Stimulated activated CD8-positive, alpha-beta memory T cell treated with anti-CD3 and anti-CD28 coated beads, Interleukin-12 subunit alpha, Interleukin-12 subunit beta, amount 100 ng/mL, for 1 hour (primary cell): ENCODE data around the gene SEMA4C.

Experiments
- DNase-seq: peaks from one replicate; pipeline ENCODE4 v3.0.0-alpha.2; 2020; ENCODE audit warnings: low read depth

The SEMA4C gene, protein sequence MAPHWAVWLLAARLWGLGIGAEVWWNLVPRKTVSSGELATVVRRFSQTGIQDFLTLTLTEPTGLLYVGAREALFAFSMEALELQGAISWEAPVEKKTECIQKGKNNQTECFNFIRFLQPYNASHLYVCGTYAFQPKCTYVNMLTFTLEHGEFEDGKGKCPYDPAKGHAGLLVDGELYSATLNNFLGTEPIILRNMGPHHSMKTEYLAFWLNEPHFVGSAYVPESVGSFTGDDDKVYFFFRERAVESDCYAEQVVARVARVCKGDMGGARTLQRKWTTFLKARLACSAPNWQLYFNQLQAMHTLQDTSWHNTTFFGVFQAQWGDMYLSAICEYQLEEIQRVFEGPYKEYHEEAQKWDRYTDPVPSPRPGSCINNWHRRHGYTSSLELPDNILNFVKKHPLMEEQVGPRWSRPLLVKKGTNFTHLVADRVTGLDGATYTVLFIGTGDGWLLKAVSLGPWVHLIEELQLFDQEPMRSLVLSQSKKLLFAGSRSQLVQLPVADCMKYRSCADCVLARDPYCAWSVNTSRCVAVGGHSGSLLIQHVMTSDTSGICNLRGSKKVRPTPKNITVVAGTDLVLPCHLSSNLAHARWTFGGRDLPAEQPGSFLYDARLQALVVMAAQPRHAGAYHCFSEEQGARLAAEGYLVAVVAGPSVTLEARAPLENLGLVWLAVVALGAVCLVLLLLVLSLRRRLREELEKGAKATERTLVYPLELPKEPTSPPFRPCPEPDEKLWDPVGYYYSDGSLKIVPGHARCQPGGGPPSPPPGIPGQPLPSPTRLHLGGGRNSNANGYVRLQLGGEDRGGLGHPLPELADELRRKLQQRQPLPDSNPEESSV

DNA sequence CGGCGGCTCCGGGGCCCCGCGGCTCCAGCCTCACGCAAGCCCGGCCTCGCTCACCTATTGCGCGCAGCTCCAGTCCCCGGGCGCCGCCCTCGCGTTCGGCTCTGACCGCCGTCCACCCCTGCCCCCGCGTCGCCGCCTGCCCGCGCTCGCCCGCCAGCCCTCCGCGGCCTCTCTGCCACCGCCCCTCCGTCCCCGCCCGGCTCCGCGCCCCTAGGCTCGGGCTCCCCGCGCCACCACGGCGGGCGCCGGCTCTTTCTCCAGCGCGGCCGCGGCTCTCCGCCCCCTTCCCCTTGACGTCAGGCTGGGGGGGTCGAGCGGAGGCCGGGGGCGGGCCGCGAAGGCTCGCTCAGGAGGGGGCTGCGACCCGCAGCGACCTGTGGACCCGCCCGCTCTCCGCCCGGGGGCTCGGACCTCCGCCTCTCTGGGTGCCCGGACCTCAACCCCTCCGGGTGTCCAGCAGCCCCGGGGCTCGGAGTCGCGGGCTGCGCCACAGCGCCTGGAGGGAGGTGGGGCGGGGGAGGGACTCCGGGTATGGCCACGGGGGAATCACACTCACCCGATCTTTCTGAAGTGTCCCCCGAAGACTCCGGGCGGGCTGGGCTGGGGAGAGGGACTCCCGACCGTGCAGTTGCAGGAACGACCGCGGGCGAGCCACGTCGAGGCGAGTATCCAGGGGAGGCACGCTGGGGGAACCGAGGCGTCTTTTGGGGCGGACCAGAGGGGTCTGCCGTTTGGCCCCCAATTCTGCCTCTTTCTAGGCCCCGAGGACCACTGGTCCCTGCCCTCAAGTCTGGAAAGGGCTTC is at the start of gene SEMA4C:
Gene SEMA4C, minus strand, starts transcription at position 259 of the 804 bp plus-strand sequence. CDS start 2,194 bp downstream, outside the sequence.
- no peak for DNase-seq

DNA sequence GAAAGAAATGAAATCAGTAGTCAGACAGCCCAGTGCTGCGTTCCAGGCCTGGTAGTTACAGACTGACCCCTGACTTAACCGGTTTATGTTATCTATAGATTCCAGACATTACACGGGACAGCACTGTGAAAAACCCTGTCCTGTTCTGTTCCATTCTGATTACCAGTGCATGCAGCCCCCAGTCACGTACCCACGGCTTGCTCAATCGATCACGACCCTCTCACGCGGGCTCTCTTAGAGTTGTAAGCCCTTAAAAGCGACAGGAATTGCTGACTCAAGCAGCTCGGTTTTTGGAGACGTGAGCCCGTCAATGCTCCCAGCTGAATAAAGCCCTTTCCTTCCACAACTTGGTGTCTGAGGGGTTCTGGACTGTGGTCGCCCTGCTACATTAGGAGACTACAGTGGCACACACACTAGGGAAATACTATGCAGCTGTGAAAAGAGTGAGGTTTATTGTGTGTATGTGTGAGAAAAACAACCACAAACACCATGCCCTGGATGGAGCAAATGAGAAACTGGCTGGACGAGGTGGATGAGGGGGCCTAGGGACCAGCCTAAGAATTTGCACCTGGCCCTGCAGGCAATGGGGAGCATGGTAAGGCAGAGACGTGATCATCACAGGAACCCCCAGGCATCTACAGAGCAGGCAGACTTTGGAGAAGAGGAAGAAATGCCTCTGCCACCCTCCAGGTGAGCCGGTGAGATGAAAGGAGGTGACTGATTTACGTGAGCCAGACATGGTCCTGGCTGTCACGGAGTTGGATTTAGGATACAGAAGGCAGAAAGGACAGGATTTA is 49.1 kb upstream of the SEMA4C start:
- DNase-seq = no peak

DNA sequence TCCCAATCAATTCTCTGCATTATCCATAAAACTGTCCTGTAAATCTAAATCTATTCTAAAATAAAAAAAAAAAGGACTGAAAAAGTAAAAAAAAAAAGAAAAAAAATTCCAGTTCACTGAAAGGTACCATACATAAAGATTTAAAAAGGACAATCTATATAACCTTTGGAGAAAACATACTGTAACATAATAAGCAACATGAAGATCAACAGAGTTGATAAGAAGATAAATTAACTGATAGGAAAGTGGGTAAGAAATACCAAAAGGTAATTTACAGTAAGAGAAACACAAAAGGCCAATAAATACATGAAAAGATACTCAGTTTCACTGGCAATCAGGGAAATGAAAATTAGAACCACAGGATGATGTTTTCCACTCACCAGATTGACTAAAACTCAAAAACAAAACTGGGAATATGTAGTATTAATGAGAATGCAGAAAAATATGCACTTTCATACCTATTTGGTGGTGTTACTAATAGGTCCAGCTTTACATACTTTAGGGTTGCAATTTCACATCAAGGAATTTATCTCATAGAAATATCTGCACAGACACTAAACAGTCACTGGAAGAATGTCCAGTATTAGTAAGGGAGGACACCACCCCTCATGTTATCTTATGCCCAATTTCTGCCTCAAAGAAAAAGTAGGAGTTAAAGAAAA is 48.3 kb upstream of the SEMA4C start:
- no peak for DNase-seq

DNA sequence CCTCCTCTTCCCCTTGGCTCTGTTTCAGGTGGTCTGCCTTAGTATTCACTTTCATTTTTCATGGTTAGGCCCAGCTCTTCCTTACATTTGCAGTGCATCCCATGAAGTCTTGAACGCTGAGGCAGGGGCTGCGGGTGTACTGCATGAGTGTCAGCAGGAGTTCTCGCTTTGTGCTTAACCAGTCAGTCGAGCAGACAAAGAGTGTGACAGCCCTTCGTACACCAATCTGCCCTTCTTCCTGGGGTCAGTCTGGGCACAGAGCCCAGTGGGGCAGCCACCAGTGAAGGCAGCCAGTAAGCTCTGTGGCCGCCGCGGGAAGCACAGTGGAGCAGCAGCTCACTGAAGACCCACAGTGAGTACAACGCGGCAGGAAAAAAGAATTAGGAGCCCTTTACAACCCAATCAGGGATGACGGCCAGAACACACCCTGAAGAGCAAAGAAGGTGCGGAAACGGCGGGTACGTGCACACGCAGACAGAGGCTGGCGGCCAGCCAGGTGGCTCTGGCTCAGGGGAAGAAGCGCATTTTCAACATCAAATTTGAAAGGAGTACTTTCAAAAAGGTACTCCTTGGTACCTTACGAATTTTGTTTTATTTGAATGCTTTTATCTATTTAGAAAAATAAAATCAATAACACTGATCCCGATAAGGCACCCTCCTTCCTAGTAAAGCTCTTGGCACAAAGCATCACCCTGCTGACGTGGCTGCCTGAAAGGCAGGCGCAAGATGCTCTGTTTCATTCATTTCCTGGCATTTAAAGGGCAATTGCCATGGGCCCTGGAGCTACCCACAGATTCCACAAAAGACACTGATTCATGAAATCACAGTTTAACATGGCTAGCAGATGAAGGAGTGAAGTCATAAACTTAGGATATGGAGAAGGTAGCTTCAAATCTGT is 47.0 kb upstream of the SEMA4C start:
- DNase-seq = no peak

DNA sequence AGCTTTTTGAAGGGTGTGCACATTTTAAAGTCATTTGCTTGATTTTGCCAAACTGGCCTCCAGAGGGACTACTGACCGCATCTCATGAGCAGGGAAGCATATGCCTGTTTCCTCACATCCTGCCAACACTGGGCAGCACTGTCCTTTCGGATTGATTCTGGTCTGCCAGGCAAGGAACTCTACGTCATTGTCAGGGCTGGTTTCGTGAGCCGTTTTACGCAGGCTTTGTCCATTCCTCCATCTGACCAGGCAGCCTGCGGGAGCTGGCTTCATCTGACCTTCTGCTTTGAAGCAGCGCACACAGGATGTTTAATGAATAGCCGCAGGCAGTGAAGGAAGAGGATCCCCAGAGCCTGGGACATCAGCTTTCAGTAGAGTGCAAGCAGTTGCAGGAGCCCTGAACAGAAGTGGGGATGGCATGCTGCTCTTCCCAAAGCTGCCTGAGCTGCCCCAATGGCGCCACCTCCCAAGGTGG is 46.3 kb upstream of the SEMA4C start:
- DNase-seq = no peak

DNA sequence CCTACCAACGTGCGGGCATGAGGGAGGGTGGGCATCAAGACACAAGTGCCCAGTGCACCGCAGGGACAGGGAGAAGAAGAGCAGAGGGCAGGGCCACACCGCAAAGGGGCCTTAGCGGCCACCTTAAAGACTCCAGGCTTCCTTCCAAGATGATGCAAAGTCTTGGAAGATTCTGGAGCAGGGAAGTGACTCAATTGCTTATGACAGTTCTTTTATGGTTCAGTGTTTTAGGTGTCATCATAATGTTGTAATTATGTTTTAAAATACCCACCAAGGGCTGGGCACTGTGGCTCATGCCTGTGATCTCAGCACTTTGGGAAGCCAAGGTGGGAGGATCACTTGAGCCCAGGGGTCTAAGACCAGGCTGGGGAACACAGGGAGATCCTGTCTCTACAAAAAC is 44.5 kb upstream of the SEMA4C start:
- DNase-seq = no peak

DNA sequence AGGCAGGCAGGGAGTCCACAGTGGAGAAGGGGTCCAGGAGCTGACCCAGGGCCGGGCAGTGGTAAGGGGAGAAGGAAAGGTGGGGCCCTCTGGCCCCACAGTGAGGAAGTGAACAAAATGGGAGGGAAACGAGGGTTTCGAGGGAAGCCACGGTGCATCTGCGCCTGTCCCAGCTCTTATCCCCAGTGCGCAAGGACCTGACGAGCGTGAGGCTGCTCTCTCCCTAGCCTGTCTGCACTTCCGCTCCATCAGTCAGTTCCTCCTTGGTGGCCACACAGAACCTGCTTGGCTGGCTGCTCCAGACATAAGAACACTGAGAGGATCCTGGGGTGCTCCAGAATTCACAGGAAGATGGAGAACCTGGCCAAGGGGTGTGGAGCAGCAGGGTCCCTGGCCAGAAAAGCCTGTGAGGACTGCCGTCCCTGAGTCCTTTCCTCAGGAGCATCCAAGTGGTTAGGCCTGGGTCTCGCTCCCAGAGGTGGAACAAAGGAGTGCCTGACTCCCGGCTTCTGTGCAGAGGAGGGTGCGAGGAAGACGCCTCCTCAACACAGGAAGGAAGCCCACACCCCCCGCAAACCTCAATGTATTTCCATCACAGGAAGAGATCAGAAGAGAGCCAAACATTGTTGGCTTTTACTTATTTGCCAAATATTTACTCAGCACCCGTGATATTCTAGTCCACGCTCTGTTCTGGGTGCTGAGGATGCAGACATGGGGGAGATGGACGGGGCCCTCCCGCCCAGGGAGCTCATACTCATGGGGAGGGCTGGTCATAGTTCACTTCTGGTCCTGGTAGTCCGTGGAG is 43.7 kb upstream of the SEMA4C start:
- DNase-seq = peak; percentile 37

DNA sequence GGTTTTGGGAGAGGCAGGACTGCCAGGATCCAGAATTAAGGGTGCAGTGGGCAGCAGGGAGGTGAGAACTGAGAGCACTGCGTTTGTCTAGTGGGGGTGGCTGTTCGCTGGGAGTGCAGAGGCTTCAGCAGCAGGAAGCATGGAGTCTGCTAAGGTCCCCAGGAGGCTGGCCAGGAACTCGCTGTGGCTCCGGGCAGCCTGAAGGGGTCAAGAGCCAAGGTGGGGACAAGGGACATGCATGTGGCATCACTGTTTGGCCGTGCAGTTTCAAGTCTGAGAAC is 43.2 kb upstream of the SEMA4C start:
- no peak for DNase-seq

DNA sequence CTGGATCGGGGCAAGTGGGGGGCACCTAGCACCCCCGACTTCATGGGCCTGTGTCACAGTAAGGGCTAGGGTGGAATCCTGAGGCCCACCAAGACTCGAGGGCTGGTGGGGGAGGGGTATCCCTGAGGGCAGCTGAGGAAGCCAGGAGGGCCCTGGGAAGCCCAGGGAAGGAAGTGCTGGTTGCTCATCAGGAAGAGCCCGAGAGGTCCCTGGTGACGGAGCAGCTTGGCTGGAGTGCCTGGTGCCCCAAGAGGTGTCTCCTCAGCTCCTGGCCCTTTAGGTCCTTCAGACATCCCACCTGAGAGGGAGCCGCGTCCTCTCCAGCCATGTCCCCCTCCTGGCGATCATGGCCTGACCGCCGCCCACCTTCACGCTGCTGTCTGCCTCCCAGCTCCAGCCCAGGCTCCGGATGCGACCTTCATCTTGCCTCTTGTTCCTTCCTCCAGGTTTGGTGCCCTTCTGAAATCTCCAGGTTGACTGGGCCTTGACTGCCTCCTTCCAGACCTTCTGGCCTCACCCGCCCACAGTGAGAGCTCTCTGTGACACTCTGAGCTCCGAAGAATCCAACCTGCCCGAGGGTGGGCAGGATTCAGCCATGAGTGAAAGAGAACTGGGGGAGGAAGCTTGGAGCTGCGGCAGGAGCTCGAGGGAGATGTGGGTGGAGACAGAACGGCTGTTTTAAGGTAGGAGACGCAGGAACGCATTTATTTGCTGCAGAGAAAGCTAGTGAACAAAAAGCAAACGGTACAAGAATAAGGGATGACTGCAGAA is 42.7 kb upstream of the SEMA4C start:
- DNase-seq = no peak

DNA sequence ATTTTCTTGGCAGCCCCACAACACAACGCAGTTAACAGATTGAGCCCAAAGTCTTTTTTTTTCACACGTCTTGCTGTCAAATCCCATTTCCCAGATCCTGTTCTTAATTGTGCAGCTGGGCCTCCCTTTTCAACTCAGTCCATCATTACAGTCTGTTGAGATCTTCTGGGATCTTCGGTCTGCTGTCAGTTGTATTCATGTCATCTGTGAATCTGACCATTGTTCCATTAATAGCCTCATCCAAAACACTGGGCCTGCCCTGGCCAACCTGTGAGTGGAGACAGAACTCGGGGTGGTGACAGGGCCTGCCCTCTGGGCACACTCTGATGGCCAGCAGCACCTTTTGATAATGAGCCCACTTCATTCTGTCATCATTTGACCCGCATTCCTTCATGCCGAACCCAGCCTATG is 39.7 kb upstream of the SEMA4C start:
- DNase-seq = no peak

DNA sequence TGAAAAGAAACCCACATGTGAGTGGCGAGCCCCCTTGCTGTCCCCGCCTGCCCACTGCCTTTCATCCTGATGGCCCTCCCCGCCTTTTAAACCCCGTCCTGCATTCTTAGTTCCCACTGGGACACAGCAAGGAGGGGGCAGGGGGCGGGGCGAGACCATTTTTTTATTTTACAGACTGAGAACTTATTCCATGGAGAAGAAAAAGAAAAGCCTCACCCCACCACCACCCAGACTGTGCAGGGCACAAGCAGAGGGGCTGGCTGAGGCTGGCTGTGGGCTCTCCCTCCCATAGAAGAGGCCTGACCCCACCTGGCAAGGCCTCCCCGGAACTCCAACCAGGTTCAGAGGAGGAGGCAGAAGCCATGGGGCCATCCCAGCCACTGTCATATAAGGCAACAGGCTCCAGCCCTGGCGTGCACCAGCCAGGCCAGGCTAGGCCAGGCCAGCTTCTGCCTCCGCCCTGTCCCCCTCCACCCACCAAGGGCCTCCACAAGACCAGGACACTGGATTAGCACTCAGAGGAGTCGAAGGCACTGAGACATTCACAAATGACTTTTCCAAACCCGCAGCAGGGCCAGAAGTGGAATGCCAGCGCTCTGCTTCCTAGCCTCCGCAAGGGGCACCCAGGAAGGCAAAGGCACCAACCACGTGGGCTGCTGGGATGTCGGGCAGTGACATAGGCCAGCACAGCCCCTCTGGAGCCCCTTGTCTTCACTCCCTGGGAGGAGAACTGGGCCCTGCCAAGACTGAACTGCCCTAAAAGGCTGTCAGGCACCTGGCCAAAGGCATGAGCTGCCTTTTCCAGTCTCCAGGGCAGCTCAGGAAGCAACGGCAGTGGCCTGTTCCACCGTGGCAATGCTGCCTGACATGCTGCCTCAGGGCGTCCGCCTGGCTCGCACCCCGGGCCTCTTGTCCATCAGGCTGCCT is 37.5 kb upstream of the SEMA4C start:
- DNase-seq = no peak

DNA sequence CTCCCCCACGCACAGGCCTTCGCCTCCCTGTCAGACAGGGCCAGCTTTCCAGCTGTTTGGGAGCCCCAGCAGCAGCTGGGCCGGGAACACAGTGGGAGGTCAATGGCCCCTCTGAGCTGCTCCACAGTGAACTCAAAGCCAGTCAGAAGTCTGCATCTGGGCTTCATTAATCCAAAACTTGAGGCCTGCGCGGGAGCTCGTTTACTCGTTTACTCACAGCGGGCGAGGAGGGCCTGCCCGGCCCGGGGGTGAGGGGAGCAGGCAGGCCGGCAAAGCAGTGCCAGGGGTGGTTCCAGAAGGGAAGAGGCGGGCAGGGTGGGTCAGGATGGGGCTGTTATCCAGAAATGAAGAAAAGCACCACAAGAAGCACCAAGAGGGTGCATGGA is 36.8 kb upstream of the SEMA4C start:
- DNase-seq = no peak

DNA sequence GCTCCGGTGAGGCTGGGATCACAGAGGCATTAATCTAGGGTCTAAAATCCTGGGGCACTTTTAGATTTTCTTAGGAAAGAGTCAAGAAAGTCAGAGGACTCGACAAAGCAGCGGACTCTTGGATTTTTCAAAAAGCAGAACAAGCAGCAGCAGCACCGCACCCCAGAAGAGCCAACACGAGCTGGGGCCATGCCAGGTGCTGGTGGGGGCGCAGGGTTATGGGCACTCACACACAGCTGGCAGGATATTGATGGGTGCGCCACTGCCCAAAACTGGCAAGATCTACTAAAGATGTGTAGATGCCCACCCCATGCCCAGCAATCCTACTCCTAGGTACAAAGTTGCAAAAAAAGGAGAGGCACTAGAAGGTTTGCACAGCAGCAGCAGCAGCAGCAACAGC is 33.9 kb upstream of the SEMA4C start:
- no peak for DNase-seq

DNA sequence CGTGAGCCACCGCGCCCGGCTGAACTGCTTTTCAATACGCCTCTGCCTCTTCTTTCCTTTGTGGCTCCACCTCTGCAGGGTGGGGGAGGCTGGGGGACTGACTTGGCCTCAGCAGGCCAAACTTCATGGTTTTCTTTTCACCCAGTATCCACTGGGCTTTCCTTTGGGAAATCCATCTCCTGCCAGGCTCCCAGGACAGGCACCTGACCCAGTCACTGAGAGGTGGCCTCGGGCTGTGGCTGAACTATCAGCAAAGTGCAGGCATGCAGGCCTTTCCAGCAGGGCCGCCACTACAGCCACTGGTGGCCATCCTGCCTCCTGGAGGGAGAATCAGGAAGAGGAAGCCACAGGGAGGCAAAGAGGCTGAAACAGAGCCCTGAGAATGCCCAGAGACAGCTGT is 33.4 kb upstream of the SEMA4C start:
- DNase-seq = no peak

DNA sequence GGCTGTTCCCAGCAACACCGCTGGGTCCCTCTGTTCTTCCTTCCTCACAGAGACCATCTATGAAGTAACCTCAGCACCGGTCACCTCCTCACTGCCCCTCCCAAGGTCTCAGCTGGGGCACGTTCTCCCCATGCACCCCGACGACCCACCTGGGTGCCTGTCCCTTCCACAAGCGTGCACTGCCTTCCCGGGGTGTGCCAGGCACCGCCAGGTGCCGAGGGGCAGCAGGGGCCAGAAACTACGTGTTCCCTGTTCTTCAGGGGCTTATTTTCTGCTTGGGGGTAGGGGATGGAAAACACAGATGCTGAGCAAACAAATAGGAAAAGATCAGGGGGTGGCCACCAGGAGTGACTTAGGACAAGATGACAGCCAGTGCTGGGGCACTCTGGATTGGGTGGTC is 30.4 kb upstream of the SEMA4C start:
- no peak for DNase-seq

DNA sequence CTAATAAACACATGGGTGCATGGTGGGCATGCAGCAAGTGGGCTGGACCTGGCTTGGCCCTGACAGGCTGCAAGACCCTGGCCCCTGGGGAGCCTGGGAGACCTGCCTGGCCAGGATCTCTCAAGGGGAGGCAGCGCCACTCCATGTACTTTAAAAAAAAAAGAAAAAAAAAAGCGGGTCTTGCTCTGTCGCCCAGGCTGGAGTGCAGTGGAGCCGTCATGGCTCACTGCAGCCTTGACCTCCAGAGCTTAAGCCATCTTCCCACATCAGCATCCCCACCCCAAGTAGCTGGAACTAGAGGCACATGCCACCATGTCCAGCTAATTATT is 29.5 kb upstream of the SEMA4C start:
- DNase-seq = no peak

DNA sequence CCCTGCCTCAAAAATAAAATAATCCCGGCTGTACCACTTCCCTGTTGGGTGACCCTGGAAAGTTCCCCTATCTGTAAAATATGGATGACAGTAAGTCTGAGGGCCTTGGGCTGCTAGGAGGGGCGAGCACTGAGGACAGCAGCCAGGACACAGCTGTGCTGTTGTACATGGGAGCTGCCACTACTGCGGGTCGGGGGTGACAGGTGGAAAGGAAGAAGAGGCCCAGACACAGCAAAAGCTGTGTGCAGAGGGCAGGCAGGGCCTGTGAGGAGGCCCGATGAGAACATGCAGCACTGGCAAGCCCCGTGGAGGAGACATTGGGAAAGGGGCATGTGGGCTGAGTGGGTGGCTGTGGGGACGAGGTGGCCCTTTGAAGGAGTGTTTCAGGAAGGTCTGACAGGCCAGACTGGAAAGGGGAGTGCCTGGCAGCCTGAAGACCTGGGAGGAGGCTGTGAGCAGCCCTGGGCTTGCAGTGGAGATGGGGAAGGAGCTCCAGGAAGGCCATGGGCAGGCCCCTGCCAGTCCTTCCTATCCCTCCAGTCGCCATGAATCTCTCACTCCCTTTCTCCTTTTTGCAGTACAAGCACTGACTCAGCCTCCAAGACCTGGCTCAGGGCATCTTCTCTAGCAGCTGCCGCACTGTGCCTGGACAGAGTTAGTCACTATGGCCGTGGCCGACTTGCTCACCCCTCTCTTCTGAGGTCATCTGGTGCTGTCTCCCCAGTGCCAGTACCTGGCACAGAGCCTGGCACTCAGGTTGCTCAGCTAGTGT is 28.9 kb upstream of the SEMA4C start:
- DNase-seq = no peak
